SK-N-MC (cell line): ENCODE data around the gene DNAI1.

ENCODE experiments used
- DNase-seq: peaks from one replicate; pipeline ENCODE4 v3.0.0-alpha.2; 2011; ENCODE audit warnings: low read depth, low spot score
- H3K27ac ChIP-seq: fragments of 200-600 bp; sonication (generic); 2 replicates; pipeline ENCODE4 v1.5.1; 2016; ENCODE audit warnings: mixed run types
- H3K36me3 ChIP-seq: fragments of 200-600 bp; sonication (generic); 2 replicates; pipeline ENCODE4 v1.6.1; 2017; ENCODE audit warnings: antibody characterized with exemption, low read length, mixed read lengths; ENCODE audit not compliant: insufficient read depth
- H3K4me3 ChIP-seq: fragments of 200-600 bp; sonication (generic); 2 replicates; pipeline ENCODE4 v1.5.1; 2016
- H3K9ac ChIP-seq: fragments of 200-600 bp; sonication (generic); 2 replicates; pipeline ENCODE4 v1.8.0; 2017; ENCODE audit warnings: mixed run types, mixed read lengths; ENCODE audit not compliant: insufficient read length
- H3K9me3 ChIP-seq: fragments of 200-600 bp; sonication (generic); 2 replicates; pipeline ENCODE4 v1.6.1; 2017; ENCODE audit warnings: low read depth, mild to moderate bottlenecking, antibody characterized with exemption, low read length, moderate library complexity, mixed read lengths
- EZH2 ChIP-seq: fragments of 200-600 bp; sonication (generic); IDR thresholded peaks from one replicate; pipeline ENCODE4 v1.6.1; 2017; ENCODE audit warnings: antibody characterized with exemption
- FOXP2 ChIP-seq: optimal IDR thresholded peaks from 2 replicates; pipeline ENCODE3; 2011; ENCODE audit warnings: mild to moderate bottlenecking, moderate library complexity; ENCODE audit not compliant: insufficient read depth; ENCODE audit errors: extremely low read length, control extremely low read depth
- POLR2AphosphoS5 ChIP-seq: IDR thresholded peaks from 2 replicates; pipeline ENCODE4 v1.6.1; 2012; ENCODE audit warnings: mild to moderate bottlenecking, low read depth, low read length, borderline replicate concordance

DNAI1 gene

GRCh38 chr9:34501889-34502425 is 43.4 kb downstream of the DNAI1 start:
- no peak overlapping the region for H3K9ac ChIP-seq
- no peaks in the 10 kb centered on the region for H3K9me3 ChIP-seq
- no peak overlapping the region for H3K4me3 ChIP-seq
- TF ChIP-seq POLR2AphosphoS5 (no peak), EZH2 (no peak), FOXP2 (no peak)
- H3K36me3 ChIP-seq = no peaks in the 10 kb centered on the region
- no peak overlapping the region for H3K27ac ChIP-seq
- DNase-seq = no peak

GRCh38 chr9:34502471-34502870 is 43.9 kb downstream of the DNAI1 start:
- Histone ChIP-seq H3K9ac (no peak overlapping the region), H3K27ac (no peak overlapping the region), H3K36me3 (no peaks in the 10 kb centered on the region), H3K4me3 (no peak overlapping the region), H3K9me3 (no peaks in the 10 kb centered on the region)
- TF ChIP-seq EZH2 (no peak), FOXP2 (no peak), POLR2AphosphoS5 (no peak)
- no peak for DNase-seq

GRCh38 chr9:34502891-34503290 is 44.3 kb downstream of the DNAI1 start:
- no peak overlapping the region for H3K4me3 ChIP-seq
- no peak overlapping the region for H3K27ac ChIP-seq
- TF ChIP-seq EZH2 (no peak), FOXP2 (no peak), POLR2AphosphoS5 (no peak)
- no peaks in the 10 kb centered on the region for H3K36me3 ChIP-seq
- H3K9me3 ChIP-seq = no peaks in the 10 kb centered on the region
- H3K9ac ChIP-seq = no peak overlapping the region
- no peak for DNase-seq

- TF ChIP-seq EZH2 (no peak), FOXP2 (no peak), POLR2AphosphoS5 (no peak)
- no peak overlapping the region for H3K4me3 ChIP-seq
- no peak overlapping the region for H3K9ac ChIP-seq
- DNase-seq = no peak
- no peak overlapping the region for H3K27ac ChIP-seq
- no peaks in the 10 kb centered on the region for H3K9me3 ChIP-seq
- no peaks in the 10 kb centered on the region for H3K36me3 ChIP-seq
Observed at GRCh38 chr9:34503406-34503805, 44.8 kb downstream of the DNAI1 start.

- Histone ChIP-seq H3K9me3 (no peaks in the 10 kb centered on the region), H3K9ac (no peak overlapping the region), H3K27ac (no peak overlapping the region), H3K36me3 (no peaks in the 10 kb centered on the region), H3K4me3 (no peak overlapping the region)
- DNase-seq = no peak
- TF ChIP-seq FOXP2 = no peak
- TF ChIP-seq EZH2 = no peak
- TF ChIP-seq POLR2AphosphoS5 = no peak
Observed at GRCh38 chr9:34505370-34506120, 46.9 kb downstream of the DNAI1 start.

- Histone ChIP-seq H3K27ac (no peak overlapping the region), H3K9ac (no peak overlapping the region), H3K9me3 (no peaks in the 10 kb centered on the region), H3K36me3 (no peaks in the 10 kb centered on the region), H3K4me3 (no peak overlapping the region)
- no peak for DNase-seq
- TF ChIP-seq FOXP2 (no peak), POLR2AphosphoS5 (no peak), EZH2 (no peak)
Observed at GRCh38 chr9:34506623-34507022, 48.0 kb downstream of the DNAI1 start.

- no peak for TF ChIP-seq EZH2
- TF ChIP-seq FOXP2 = no peak
- TF ChIP-seq POLR2AphosphoS5 = no peak
Observed at GRCh38 chr9:34507556-34507955, 49.0 kb downstream of the DNAI1 start.

GRCh38 chr9:34507966-34508365 is 49.4 kb downstream of the DNAI1 start:
- Histone ChIP-seq H3K4me3 (no peak overlapping the region), H3K9ac (no peak overlapping the region), H3K9me3 (no peaks in the 10 kb centered on the region), H3K36me3 (no peaks in the 10 kb centered on the region), H3K27ac (no peak overlapping the region)
- TF ChIP-seq POLR2AphosphoS5 (no peak), EZH2 (no peak), FOXP2 (no peak)
- no peak for DNase-seq

More at GRCh38 chr9:34507556-34507955, 49.0 kb downstream of the DNAI1 start:
- no peak for DNase-seq
- Histone ChIP-seq H3K9me3 (no peaks in the 10 kb centered on the region), H3K27ac (no peak overlapping the region), H3K36me3 (no peaks in the 10 kb centered on the region), H3K4me3 (no peak overlapping the region), H3K9ac (no peak overlapping the region)

GRCh38 chr9:34508463-34508862 is 49.9 kb downstream of the DNAI1 start:
- DNase-seq = no peak
- no peak overlapping the region for H3K27ac ChIP-seq
- no peak for TF ChIP-seq POLR2AphosphoS5
- no peak for TF ChIP-seq EZH2
- TF ChIP-seq FOXP2 = no peak
- no peaks in the 10 kb centered on the region for H3K9me3 ChIP-seq
- H3K36me3 ChIP-seq = no peaks in the 10 kb centered on the region
- no peak overlapping the region for H3K4me3 ChIP-seq
- no peak overlapping the region for H3K9ac ChIP-seq
